WTC11 (cell line): ENCODE measurements around the gene FLRT1. TPM values are rescaled to one million over a fixed set of nuclear protein-coding genes. Genes with fewer than 3 reads are reported as not detected.

ENCODE experiments used
- CREM ChIP-seq: sonication (generic); formaldehyde crosslinking; IDR thresholded peaks from 2 replicates; pipeline ENCODE4 v1.8.1; 2022; ENCODE audit warnings: mild to moderate bottlenecking, missing genetic modification reagents, moderate library complexity
- ELF4 ChIP-seq: sonication (generic); formaldehyde crosslinking; IDR thresholded peaks from 2 replicates; pipeline ENCODE4 v1.8.1; 2022; ENCODE audit warnings: low read depth, mild to moderate bottlenecking, moderate library complexity, missing genetic modification reagents
- ETV6 ChIP-seq: sonication (generic); formaldehyde crosslinking; IDR thresholded peaks from 2 replicates; pipeline ENCODE4 v1.8.1; 2022; ENCODE audit warnings: mild to moderate bottlenecking, missing genetic modification reagents
- FOXP1 ChIP-seq: sonication (generic); formaldehyde crosslinking; IDR thresholded peaks from 2 replicates; pipeline ENCODE4 v1.8.0; 2022; ENCODE audit warnings: missing genetic modification reagents, mild to moderate bottlenecking, moderate library complexity, borderline replicate concordance
- GABPB1 ChIP-seq: sonication (generic); formaldehyde crosslinking; IDR thresholded peaks from 2 replicates; pipeline ENCODE4 v1.8.1; 2023; ENCODE audit warnings: mild to moderate bottlenecking, missing genetic modification reagents
- IRF2 ChIP-seq: sonication (generic); formaldehyde crosslinking; IDR thresholded peaks from 2 replicates; pipeline ENCODE4 v1.8.0; 2022; ENCODE audit warnings: low read depth, missing genetic modification reagents, borderline replicate concordance
- JAZF1 ChIP-seq: fragments of 250-450 bp; sonication (Bioruptor Pico); IDR thresholded peaks from 2 replicates; pipeline ENCODE4 v1.9.0; 2021; ENCODE audit warnings: moderate library complexity, mild to moderate bottlenecking, inconsistent platforms
- JUN ChIP-seq: sonication (generic); formaldehyde crosslinking; IDR thresholded peaks from 2 replicates; pipeline ENCODE4 v1.8.0; 2023; ENCODE audit warnings: mild to moderate bottlenecking, missing genetic modification reagents
- NFATC4 ChIP-seq: fragments of 250-450 bp; sonication (Bioruptor Pico); IDR thresholded peaks from 2 replicates; pipeline ENCODE4 v1.9.0; 2021; ENCODE audit warnings: mild to moderate bottlenecking
- NFE2L1 ChIP-seq: sonication (generic); formaldehyde crosslinking; IDR thresholded peaks from 2 replicates; pipeline ENCODE4 v1.8.1; 2023; ENCODE audit warnings: missing genetic modification reagents
- NR3C1 ChIP-seq: sonication (generic); formaldehyde crosslinking; conservative IDR thresholded peaks from 2 replicates; pipeline ENCODE4 v1.8.1; 2023; ENCODE audit warnings: low read depth, mild to moderate bottlenecking, missing genetic modification reagents
- SMAD4 ChIP-seq: sonication (generic); formaldehyde crosslinking; IDR thresholded peaks from 2 replicates; pipeline ENCODE4 v1.8.0; 2022; ENCODE audit warnings: mild to moderate bottlenecking, missing genetic modification reagents
- TEAD1 ChIP-seq: sonication (generic); formaldehyde crosslinking; IDR thresholded peaks from 2 replicates; pipeline ENCODE4 v1.8.0; 2022; ENCODE audit warnings: mild to moderate bottlenecking, missing genetic modification reagents
- ZNF138 ChIP-seq: sonication (generic); formaldehyde crosslinking; conservative IDR thresholded peaks from 2 replicates; pipeline ENCODE4 v1.8.1; 2022; ENCODE audit warnings: mild to moderate bottlenecking, moderate library complexity, missing genetic modification reagents
- ZNF263 ChIP-seq: sonication (generic); formaldehyde crosslinking; IDR thresholded peaks from 2 replicates; pipeline ENCODE4 v1.8.1; 2022; ENCODE audit warnings: low read depth, mild to moderate bottlenecking, moderate library complexity, missing genetic modification reagents
- ZNF317 ChIP-seq: sonication (generic); formaldehyde crosslinking; IDR thresholded peaks from 2 replicates; pipeline ENCODE4 v1.8.1; 2023; ENCODE audit warnings: low read depth, mild to moderate bottlenecking, moderate library complexity, missing genetic modification reagents, borderline replicate concordance
- ZNF423 ChIP-seq: fragments of 250-450 bp; sonication (Bioruptor Pico); IDR thresholded peaks from 2 replicates; pipeline ENCODE4 v2.1.2; 2022; ENCODE audit warnings: mild to moderate bottlenecking, moderate library complexity
- total RNA-seq: library from RNA; stranded (reverse); gene quantifications from 3 replicates; pipeline ENCODE4 v1.2.3, GENCODE V29; 2021
- TF ChIP-seq, protein P1 (sequence below): sonication (generic); formaldehyde crosslinking; IDR thresholded peaks from 2 replicates; pipeline ENCODE4 v1.8.0; 2022; ENCODE audit warnings: missing genetic modification reagents
- TF ChIP-seq, protein P2 (sequence below): fragments of 250-450 bp; sonication (Bioruptor Pico); conservative IDR thresholded peaks from 2 replicates; pipeline ENCODE4 v1.9.0; 2021; ENCODE audit warnings: mild to moderate bottlenecking
- TF ChIP-seq, protein P3 (sequence below): fragments of 200-600 bp; IDR thresholded peaks from 2 replicates; pipeline ENCODE4 v1.8.0; 2022; ENCODE audit warnings: antibody characterized with exemption
- TF ChIP-seq, protein P4 (sequence below): sonication (generic); formaldehyde crosslinking; IDR thresholded peaks from 2 replicates; pipeline ENCODE4 v1.8.0; 2023; ENCODE audit warnings: missing genetic modification reagents, mild to moderate bottlenecking, borderline replicate concordance
- TF ChIP-seq, protein P5 (sequence below): sonication (generic); formaldehyde crosslinking; IDR thresholded peaks from 2 replicates; pipeline ENCODE4 v1.8.1; 2022; ENCODE audit warnings: low read depth, missing genetic modification reagents, borderline replicate concordance
- TF ChIP-seq, protein P6 (sequence below): sonication (generic); formaldehyde crosslinking; conservative IDR thresholded peaks from 2 replicates; pipeline ENCODE4 v1.8.1; 2023; ENCODE audit warnings: mild to moderate bottlenecking, low read depth, missing genetic modification reagents, moderate library complexity

FLRT1 gene
- total RNA-seq, 1 experiment from 2014 or later: 0.20 TPM

DNA sequence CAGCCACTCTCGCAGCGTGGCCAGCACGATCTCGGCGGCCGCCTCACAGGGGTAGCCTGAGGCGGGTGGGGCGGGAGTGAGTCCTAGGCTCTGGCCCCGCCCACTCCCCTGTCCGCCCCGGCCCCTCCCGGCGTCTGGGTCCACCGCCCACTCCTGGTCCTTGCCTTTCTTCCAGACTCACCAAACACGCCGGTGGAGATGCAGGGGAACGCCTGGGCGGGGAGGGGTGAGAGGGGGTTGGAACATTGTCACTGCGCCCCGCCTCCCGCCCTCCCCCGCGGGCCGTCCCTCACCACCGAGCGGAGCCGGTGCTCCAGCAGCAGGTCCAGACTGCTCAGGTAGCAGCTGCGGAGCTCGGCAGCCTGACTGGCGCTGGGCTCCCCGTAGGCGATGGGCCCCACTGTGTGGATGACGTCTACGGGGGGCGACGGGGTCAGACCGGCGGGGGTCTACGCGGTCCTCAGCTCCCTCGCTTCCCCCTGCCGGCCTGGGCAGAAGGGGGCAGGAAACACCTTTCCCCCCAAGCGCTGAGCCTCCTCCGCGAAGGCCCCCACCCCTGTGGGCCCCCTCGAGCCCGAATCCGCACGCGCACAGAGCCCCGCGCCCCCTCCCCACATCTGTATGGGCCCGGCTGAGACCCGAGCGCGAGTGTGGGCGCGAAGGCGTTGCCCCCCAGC lies 36.2 kb upstream of the FLRT1 start (continued):
- TF ChIP-seq, protein P1, sequence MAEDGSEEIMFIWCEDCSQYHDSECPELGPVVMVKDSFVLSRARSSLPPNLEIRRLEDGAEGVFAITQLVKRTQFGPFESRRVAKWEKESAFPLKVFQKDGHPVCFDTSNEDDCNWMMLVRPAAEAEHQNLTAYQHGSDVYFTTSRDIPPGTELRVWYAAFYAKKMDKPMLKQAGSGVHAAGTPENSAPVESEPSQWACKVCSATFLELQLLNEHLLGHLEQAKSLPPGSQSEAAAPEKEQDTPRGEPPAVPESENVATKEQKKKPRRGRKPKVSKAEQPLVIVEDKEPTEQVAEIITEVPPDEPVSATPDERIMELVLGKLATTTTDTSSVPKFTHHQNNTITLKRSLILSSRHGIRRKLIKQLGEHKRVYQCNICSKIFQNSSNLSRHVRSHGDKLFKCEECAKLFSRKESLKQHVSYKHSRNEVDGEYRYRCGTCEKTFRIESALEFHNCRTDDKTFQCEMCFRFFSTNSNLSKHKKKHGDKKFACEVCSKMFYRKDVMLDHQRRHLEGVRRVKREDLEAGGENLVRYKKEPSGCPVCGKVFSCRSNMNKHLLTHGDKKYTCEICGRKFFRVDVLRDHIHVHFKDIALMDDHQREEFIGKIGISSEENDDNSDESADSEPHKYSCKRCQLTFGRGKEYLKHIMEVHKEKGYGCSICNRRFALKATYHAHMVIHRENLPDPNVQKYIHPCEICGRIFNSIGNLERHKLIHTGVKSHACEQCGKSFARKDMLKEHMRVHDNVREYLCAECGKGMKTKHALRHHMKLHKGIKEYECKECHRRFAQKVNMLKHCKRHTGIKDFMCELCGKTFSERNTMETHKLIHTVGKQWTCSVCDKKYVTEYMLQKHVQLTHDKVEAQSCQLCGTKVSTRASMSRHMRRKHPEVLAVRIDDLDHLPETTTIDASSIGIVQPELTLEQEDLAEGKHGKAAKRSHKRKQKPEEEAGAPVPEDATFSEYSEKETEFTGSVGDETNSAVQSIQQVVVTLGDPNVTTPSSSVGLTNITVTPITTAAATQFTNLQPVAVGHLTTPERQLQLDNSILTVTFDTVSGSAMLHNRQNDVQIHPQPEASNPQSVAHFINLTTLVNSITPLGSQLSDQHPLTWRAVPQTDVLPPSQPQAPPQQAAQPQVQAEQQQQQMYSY (CRISPR knock-in tag): peak; percentile 50; the same call in 1 of the 2 replicates
- TF ChIP-seq ZNF423 (CRISPR knock-in tag) (no peak), ELF4 (CRISPR knock-in tag) (no peak), SMAD4 (CRISPR knock-in tag) (no peak), JUN (CRISPR knock-in tag) (no peak), TEAD1 (CRISPR knock-in tag) (no peak), ETV6 (CRISPR knock-in tag) (peak; percentile 35; the same call in 1 of the 2 replicates), IRF2 (CRISPR knock-in tag) (no peak), NR3C1 (0 out of 2 replicates have a peak, but pooled peaks have one; percentile 77), NFATC4 (CRISPR knock-in tag) (no peak), ZNF263 (CRISPR knock-in tag) (peak; percentile 54; the same call in 1 of the 2 replicates), JAZF1 (CRISPR knock-in tag) (no peak), ZNF138 (CRISPR knock-in tag) (peak; percentile 63; the same call in 1 of the 2 replicates), ZNF317 (CRISPR knock-in tag) (no peak), NFE2L1 (CRISPR knock-in tag) (no peak), GABPB1 (CRISPR knock-in tag) (no peak), CREM (CRISPR knock-in tag) (0 out of 2 replicates have a peak, but pooled peaks have one; percentile 19), FOXP1 (CRISPR knock-in tag) (no peak)
- TF ChIP-seq, protein P2, sequence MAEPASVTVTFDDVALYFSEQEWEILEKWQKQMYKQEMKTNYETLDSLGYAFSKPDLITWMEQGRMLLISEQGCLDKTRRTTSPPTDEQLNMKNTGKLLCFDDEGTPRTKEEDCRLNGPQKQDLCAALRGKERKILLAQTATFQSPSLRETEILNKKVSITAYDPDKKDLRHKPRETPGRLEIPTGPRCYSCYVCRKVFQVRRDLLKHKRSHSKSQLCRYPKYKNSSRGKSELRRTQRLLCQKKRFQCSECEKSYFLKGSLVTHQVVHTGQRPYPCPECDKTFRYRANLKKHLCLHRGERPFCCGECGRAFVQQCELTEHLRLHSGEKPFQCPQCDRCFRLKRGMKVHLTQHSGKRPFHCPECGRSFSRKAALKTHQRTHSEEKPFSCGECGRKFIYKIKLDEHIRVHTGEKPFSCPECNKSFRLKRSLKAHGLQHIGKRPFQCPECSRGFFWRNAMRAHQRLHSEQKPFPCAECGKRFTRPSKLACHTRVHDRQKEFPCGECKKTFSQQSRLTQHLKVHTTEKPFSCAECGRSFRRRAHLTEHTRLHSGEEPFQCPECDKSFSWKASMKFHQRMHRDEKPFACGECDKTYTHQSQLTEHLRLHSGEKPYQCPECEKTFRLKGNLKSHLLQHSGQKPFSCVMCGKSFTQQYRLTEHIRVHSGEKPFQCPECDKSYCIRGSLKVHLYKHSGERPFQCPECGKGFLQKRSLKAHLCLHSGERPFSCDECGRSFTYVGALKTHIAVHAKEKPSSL: no peak
- TF ChIP-seq, protein P3, sequence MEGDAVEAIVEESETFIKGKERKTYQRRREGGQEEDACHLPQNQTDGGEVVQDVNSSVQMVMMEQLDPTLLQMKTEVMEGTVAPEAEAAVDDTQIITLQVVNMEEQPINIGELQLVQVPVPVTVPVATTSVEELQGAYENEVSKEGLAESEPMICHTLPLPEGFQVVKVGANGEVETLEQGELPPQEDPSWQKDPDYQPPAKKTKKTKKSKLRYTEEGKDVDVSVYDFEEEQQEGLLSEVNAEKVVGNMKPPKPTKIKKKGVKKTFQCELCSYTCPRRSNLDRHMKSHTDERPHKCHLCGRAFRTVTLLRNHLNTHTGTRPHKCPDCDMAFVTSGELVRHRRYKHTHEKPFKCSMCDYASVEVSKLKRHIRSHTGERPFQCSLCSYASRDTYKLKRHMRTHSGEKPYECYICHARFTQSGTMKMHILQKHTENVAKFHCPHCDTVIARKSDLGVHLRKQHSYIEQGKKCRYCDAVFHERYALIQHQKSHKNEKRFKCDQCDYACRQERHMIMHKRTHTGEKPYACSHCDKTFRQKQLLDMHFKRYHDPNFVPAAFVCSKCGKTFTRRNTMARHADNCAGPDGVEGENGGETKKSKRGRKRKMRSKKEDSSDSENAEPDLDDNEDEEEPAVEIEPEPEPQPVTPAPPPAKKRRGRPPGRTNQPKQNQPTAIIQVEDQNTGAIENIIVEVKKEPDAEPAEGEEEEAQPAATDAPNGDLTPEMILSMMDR: no peak
- TF ChIP-seq, protein P4, sequence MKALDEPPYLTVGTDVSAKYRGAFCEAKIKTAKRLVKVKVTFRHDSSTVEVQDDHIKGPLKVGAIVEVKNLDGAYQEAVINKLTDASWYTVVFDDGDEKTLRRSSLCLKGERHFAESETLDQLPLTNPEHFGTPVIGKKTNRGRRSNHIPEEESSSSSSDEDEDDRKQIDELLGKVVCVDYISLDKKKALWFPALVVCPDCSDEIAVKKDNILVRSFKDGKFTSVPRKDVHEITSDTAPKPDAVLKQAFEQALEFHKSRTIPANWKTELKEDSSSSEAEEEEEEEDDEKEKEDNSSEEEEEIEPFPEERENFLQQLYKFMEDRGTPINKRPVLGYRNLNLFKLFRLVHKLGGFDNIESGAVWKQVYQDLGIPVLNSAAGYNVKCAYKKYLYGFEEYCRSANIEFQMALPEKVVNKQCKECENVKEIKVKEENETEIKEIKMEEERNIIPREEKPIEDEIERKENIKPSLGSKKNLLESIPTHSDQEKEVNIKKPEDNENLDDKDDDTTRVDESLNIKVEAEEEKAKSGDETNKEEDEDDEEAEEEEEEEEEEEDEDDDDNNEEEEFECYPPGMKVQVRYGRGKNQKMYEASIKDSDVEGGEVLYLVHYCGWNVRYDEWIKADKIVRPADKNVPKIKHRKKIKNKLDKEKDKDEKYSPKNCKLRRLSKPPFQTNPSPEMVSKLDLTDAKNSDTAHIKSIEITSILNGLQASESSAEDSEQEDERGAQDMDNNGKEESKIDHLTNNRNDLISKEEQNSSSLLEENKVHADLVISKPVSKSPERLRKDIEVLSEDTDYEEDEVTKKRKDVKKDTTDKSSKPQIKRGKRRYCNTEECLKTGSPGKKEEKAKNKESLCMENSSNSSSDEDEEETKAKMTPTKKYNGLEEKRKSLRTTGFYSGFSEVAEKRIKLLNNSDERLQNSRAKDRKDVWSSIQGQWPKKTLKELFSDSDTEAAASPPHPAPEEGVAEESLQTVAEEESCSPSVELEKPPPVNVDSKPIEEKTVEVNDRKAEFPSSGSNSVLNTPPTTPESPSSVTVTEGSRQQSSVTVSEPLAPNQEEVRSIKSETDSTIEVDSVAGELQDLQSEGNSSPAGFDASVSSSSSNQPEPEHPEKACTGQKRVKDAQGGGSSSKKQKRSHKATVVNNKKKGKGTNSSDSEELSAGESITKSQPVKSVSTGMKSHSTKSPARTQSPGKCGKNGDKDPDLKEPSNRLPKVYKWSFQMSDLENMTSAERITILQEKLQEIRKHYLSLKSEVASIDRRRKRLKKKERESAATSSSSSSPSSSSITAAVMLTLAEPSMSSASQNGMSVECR (CRISPR knock-in tag): peak; percentile 70; the same call in 1 of the 2 replicates
- TF ChIP-seq, protein P5, sequence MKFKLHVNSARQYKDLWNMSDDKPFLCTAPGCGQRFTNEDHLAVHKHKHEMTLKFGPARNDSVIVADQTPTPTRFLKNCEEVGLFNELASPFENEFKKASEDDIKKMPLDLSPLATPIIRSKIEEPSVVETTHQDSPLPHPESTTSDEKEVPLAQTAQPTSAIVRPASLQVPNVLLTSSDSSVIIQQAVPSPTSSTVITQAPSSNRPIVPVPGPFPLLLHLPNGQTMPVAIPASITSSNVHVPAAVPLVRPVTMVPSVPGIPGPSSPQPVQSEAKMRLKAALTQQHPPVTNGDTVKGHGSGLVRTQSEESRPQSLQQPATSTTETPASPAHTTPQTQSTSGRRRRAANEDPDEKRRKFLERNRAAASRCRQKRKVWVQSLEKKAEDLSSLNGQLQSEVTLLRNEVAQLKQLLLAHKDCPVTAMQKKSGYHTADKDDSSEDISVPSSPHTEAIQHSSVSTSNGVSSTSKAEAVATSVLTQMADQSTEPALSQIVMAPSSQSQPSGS (CRISPR knock-in tag): no peak
- TF ChIP-seq, protein P6, sequence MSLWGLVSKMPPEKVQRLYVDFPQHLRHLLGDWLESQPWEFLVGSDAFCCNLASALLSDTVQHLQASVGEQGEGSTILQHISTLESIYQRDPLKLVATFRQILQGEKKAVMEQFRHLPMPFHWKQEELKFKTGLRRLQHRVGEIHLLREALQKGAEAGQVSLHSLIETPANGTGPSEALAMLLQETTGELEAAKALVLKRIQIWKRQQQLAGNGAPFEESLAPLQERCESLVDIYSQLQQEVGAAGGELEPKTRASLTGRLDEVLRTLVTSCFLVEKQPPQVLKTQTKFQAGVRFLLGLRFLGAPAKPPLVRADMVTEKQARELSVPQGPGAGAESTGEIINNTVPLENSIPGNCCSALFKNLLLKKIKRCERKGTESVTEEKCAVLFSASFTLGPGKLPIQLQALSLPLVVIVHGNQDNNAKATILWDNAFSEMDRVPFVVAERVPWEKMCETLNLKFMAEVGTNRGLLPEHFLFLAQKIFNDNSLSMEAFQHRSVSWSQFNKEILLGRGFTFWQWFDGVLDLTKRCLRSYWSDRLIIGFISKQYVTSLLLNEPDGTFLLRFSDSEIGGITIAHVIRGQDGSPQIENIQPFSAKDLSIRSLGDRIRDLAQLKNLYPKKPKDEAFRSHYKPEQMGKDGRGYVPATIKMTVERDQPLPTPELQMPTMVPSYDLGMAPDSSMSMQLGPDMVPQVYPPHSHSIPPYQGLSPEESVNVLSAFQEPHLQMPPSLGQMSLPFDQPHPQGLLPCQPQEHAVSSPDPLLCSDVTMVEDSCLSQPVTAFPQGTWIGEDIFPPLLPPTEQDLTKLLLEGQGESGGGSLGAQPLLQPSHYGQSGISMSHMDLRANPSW: peak; percentile 92; the same call in 1 of the 2 replicates
- TF ChIP-seq, all 79 proteins: peak for 11
